Mesothelial cell of epicardium (in vitro differentiated cells): ENCODE data around the gene PIGM. TPM values are rescaled to one million over a fixed set of nuclear protein-coding genes. Genes with fewer than 3 reads are reported as not detected.

ENCODE experiments used
- DNase-seq, 2 experiments: peaks; one replicate each; pipeline ENCODE4 v3.0.0; 2021; ENCODE audit warnings: low spot score in 2 of 2; ENCODE audit not compliant: unreplicated experiment in 2 of 2
- H3K27ac Mint-ChIP-seq: 2 replicates; pipeline ENCODE4 v1.8.0; 2021; ENCODE audit warnings: mixed read lengths
- H3K27me3 Mint-ChIP-seq: 2 replicates; pipeline ENCODE4 v1.8.0; 2021; ENCODE audit warnings: low read depth, mixed read lengths
- H3K36me3 Mint-ChIP-seq: 2 replicates; pipeline ENCODE4 v1.8.0; 2021; ENCODE audit warnings: mixed read lengths
- H3K4me1 Mint-ChIP-seq: 2 replicates; pipeline ENCODE4 v1.8.0; 2021; ENCODE audit warnings: mixed read lengths
- H3K4me3 Mint-ChIP-seq: 2 replicates; pipeline ENCODE4 v1.8.0; 2021; ENCODE audit warnings: mild to moderate bottlenecking, moderate library complexity, mixed read lengths
- H3K9me3 Mint-ChIP-seq: 2 replicates; pipeline ENCODE4 v1.8.0; 2021; ENCODE audit warnings: mixed read lengths
- CTCF ChIP-seq: fragments of 200-600 bp; sonication (generic); IDR thresholded peaks from one replicate; pipeline ENCODE4 v1.5.0; 2021; ENCODE audit warnings: antibody characterized with exemption; ENCODE audit not compliant: unreplicated experiment
- total RNA-seq: library from RNA; stranded (reverse); gene quantifications from 3 replicates; pipeline ENCODE4 v1.2.1, GENCODE V29; 2021

The PIGM gene
- total RNA-seq, 1 donor from 2014 or later: 17.9 TPM

- no peak for TF ChIP-seq CTCF
- H3K9me3 Mint-ChIP-seq: no peaks in the 10 kb centered on the region
- DNase-seq: no peak
- peaks cover 72% of the 10 kb centered on the region for H3K4me1 Mint-ChIP-seq
- H3K27me3 Mint-ChIP-seq: no peaks in the 10 kb centered on the region
- peaks cover 6% of the 10 kb centered on the region for H3K36me3 Mint-ChIP-seq
- peak overlapping the region; percentile 55 for H3K27ac Mint-ChIP-seq
- H3K4me3 Mint-ChIP-seq: no peak overlapping the region
Observed at GRCh38 chr1:160024195-160024905, 7.4 kb downstream of the PIGM start.

DNA sequence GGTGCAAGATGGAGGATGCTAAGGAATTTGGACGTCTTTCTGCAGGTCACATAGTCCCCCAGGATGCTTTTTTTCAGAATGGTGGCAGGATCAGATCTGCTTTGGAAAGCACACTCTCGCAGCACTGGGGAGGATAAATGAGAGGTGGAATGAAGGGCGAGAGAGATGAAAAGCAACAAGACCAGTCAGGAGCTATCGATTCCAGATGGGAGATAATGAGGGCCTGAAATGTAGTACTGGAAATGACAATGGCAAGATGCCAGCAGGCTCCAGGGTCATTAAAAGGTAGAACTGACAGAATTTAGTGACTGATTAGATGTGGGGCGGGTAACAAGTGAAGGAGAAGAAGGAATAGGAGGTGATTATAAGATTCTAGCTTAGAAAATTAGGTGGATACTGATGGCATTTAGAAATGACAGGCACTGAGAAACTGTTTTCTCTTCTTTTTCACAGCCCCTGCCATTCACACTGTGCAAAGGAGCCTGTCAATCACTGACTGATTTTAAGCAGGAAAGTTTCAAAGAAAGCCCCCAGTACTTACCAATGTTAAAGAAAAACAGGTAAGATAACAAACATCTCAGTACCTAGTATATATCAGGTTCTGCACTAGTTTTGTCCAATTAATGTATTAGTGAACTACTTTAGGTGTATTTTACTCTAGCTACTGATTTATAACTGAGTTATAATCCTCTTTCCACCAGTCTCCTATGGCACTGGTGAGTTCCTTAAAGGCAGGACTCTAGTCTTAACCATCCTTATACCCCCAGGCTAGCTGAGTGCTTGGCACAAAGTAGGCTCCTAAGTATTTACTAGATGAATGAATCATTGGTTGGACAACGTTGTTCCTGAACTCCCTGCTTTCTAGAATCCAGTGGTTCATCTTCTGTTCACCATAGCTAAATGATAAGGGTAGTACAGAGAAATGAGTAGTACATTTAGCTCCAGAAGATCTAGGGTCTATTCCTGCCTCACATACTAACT is 9.2 kb downstream of the PIGM start:
- Mint-ChIP-seq H3K4me3 (no peak overlapping the region), H3K4me1 (peaks cover 71% of the 10 kb centered on the region), H3K9me3 (no peaks in the 10 kb centered on the region), H3K27ac (peak overlapping the region; percentile 76), H3K36me3 (peaks cover 4% of the 10 kb centered on the region), H3K27me3 (no peaks in the 10 kb centered on the region)
- no peak for DNase-seq
- no peak for TF ChIP-seq CTCF

- no peaks in the 10 kb centered on the region for H3K9me3 Mint-ChIP-seq
Observed at GRCh38 chr1:160021376-160022074, 10.3 kb downstream of the PIGM start.

GRCh38 chr1:160020196-160020595 is 11.6 kb downstream of the PIGM start:
- H3K9me3 Mint-ChIP-seq: no peaks in the 10 kb centered on the region
- no peak for DNase-seq
- H3K36me3 Mint-ChIP-seq: no peaks in the 10 kb centered on the region
- no peak overlapping the region for H3K27ac Mint-ChIP-seq
- H3K27me3 Mint-ChIP-seq: no peaks in the 10 kb centered on the region
- no peak overlapping the region for H3K4me3 Mint-ChIP-seq
- TF ChIP-seq CTCF: no peak
- peaks cover 59% of the 10 kb centered on the region for H3K4me1 Mint-ChIP-seq

More at GRCh38 chr1:160021376-160022074, 10.3 kb downstream of the PIGM start:
- no peak overlapping the region for H3K4me3 Mint-ChIP-seq
- DNase-seq: no peak
- H3K27ac Mint-ChIP-seq: peak overlapping the region; percentile 79
- H3K4me1 Mint-ChIP-seq: peaks cover 66% of the 10 kb centered on the region
- no peaks in the 10 kb centered on the region for H3K36me3 Mint-ChIP-seq
- TF ChIP-seq CTCF: no peak
- no peaks in the 10 kb centered on the region for H3K27me3 Mint-ChIP-seq

- Mint-ChIP-seq H3K4me3 (no peak overlapping the region), H3K36me3 (no peaks in the 10 kb centered on the region), H3K27ac (peak overlapping the region; percentile 21), H3K9me3 (no peaks in the 10 kb centered on the region), H3K4me1 (peaks cover 48% of the 10 kb centered on the region), H3K27me3 (no peaks in the 10 kb centered on the region)
- TF ChIP-seq CTCF: no peak
- no peak for DNase-seq
Observed at GRCh38 chr1:160018900-160019299, 12.9 kb downstream of the PIGM start.
